Measurements from ENCODE around the gene PLXDC1.
"Not testable (repeated sequence)": the region's sequence is repeated elsewhere in the genome, so short reads cannot be mapped to it uniquely, and the experiment has no call there.

Gene PLXDC1

DNA sequence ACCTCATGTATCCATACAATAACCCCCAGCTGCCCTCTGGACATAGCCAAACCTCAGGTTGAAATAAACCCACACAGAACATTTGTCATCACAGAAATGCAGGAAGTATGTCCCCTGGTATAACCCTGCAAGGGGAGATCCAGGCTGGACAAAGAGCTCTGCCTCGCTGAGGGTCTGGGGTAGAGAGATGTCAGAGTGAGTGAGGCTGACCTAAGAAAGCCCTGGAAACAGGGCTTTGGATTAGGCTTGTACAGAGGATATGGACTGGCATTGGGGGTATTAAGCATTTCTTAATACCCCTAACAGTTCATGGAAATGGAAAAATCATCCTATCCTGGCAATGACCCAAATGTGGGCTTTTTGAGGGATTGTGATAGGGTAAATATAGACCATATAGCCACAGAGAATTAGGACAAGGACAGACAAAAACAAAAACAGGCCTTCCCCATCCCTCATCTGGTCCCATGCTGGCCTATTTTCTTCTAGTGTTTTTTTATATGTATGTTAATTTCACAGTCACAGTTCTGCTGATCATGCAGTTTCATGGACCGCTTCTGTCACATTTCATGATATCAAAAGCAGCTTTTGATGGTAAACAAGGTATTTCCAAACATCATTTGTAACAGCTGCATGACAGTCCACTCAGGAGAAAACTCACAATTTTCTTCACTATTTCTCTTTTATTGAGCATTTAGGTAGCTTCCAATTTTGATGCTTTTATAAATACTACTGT is 26.1 kb downstream of the PLXDC1 start:
- no peak for DNase-seq (ENCODE audit: low read depth)

GRCh38 chr17:39123627-39124026 is 27.8 kb downstream of the PLXDC1 start:
- no peak for DNase-seq (ENCODE audit: low read depth)

DNA sequence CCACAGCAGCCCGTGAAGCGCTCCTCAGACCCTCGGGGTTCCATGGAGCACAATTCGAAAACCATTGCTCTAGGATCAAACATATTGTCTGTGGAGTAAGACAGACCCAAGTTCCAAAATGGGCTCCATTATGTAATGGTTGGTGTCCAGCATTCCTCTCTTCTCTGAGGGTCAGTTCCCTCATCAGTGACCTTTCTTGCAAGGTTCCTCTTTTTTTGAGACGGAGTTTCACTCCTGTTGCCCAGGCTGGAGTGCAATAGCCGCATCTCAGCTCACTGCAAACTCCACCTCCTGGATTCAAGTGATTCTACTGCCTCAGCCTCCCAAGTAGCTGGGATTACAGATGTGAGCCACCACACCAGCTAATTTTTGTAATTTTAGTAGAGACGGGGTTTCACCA is 28.4 kb downstream of the PLXDC1 start:
- DNase-seq (ENCODE audit: low read depth), result no peak

GRCh38 chr17:39121919-39122318 is 29.5 kb downstream of the PLXDC1 start:
- DNase-seq (ENCODE audit: low read depth), result not testable (repeated sequence)

DNA sequence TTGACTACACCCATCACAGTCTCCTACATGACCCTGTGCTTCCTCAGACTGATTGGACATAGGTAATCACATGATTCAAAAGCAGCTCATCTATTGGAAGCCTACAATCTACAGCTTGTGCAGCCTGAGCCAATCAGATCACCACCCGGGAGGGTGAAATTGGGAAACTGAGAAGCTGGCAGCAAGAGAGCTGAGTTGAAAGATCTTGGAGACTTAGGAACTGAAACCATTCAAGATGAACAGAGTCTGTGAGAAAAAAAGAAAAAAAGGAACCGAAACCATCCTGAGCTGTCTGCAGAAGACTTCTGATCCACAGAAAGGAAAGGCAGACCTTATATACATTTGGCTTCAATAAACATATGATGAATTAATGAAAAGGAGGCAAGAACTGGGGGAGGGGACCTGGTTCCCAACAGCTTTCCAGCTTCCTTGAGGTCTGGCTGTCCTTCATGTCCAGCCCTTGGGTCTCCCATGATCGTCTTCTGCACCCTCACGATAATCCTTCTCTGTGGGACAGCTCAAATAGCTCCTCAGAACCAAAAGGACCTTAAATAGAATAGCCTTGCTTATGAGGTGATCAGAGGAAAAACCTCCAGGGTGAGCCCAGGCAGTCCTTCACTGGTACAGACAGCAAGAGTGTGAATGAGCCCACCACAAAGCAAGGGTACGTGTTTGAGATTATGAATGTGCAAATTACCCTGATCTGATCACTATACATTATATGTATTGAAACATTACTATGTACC is 32.6 kb downstream of the PLXDC1 start:
- no peak for DNase-seq (ENCODE audit: low read depth)

GRCh38 chr17:39116224-39116623 is 35.2 kb downstream of the PLXDC1 start:
- DNase-seq (ENCODE audit: low read depth), result no peak

GRCh38 chr17:39115135-39115534 is 36.3 kb downstream of the PLXDC1 start:
- no peak for DNase-seq (ENCODE audit: low read depth)

- no peak for DNase-seq (ENCODE audit: low read depth)
Measured at GRCh38 chr17:39114723-39115122, 36.7 kb downstream of the PLXDC1 start.

DNA sequence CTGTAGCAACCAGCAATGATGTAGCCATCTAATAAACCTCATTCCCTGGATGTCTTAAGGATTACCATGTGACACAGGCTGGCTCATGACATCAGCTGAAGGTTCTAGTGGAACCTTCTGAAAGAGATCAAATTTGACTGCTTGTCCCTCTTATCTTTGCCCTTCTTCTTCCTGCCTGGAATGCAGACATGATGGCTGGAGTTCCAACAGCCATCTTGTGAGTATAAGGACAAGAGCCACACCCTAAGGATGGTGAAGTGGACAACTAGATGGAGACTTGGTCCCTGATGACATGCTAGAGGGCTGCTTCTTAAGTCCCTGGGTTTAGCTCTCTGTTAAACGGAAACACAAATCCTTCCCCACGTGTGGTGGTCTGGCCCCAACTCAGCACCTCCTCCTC is 37.6 kb downstream of the PLXDC1 start:
- no peak for DNase-seq (ENCODE audit: low read depth)

GRCh38 chr17:39110435-39111136 is 40.9 kb downstream of the PLXDC1 start:
- no peak for DNase-seq (ENCODE audit: low read depth)

GRCh38 chr17:39108461-39109375 is 42.7 kb downstream of the PLXDC1 start:
- DNase-seq (ENCODE audit: low read depth), result no peak

GRCh38 chr17:39107973-39108372 is 43.5 kb downstream of the PLXDC1 start:
- no peak for DNase-seq (ENCODE audit: low read depth)

DNA sequence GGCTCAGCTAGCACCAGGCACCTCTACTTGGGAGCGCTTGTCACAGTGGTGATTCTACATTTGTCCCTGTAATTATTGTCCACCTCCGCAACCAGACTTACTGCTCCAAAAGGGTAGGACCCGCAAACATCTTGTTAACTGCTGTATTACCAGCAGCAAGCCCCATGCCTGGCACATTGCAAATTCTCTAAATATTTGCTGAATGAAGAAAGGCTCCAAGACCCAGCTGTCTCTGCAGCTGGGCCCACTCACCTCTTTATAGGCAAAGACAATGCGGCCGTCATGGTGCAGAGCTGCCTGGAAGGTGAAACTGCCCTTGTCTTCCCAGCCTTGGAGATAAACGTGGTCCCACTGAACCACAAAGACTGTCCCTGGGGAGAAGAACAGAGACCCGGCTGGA is 44.3 kb downstream of the PLXDC1 start:
- DNase-seq (ENCODE audit: low read depth), result no peak

- no peak for DNase-seq (ENCODE audit: low read depth)
Measured at GRCh38 chr17:39105705-39106104, 45.7 kb downstream of the PLXDC1 start.

- no peak for DNase-seq (ENCODE audit: low read depth)
Measured at GRCh38 chr17:39104657-39105056, 46.8 kb downstream of the PLXDC1 start.

- no peak for DNase-seq (ENCODE audit: low read depth)
Measured at GRCh38 chr17:39104046-39104445, 47.4 kb downstream of the PLXDC1 start.

- no peak for DNase-seq (ENCODE audit: low read depth)
Measured at GRCh38 chr17:39101091-39101490, 50.3 kb downstream of the PLXDC1 start.

DNA sequence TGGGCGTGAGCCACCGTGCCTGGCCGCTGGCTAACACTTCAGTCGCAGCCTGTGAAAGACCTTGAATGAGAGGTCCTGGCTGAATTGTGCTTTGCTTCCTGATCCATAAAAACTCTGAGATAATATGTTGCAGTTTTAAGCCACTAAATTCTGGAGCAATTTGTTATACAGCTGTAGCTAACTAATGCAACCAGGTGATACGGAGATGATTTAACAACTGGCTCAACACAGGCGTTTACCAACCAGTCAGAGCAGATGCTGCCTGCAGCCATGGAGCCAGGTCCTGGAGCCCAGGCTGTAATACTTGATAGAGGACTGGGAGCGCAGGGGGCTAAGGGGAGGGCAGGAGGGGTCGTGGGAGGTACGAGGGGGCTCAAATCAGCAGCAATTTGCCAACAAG is 50.9 kb downstream of the PLXDC1 start:
- no peak for DNase-seq (ENCODE audit: low read depth)

GRCh38 chr17:39099663-39100286 is 51.7 kb downstream of the PLXDC1 start:
- no peak for DNase-seq (ENCODE audit: low read depth)

DNA sequence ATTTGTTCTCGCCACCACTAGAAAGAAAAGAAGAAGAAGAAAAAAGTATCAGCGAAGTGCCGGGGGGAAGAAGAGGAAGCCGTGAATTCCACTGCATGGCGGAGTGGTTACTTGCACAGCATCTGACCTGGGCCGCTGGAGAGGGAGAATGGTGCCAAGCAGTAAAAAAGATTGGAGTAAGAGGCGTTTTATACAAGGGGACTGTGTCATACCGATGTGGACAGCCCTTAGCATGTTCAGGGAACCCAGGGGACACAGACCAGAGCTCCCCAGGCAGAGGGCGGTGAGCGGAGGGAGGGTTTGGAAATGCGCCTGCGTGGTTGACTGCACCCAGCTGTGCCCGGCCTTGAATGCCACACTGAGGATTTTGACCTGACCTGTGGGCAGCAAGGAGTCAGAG is 52.8 kb downstream of the PLXDC1 start:
- no peak for DNase-seq (ENCODE audit: low read depth)

- no peak for DNase-seq (ENCODE audit: low read depth)
Measured at GRCh38 chr17:39097537-39097936, 53.9 kb downstream of the PLXDC1 start.

DNA sequence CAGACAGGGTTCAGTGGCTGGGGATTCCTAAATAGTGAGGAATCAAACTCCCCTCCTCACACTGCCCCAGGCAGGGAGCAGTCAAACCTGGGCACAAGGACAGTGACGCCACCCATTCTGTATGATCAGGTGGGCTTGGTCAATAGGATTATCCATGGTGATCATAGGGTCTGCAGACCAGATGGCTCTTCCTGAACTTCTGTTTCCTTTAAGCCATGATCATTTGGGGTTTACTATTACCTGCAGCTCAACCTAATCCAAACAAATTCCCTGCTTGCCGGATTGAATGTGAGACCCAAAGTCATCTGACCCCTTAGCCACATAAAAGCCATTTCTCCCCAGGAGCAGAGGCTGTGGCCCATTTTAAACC is 54.3 kb downstream of the PLXDC1 start:
- DNase-seq (ENCODE audit: low read depth), result no peak
